ENCODE results near the gene DRD2. TPM values are rescaled to one million over a fixed set of nuclear protein-coding genes. Genes with fewer than 3 reads are reported as not detected.
"Not testable (repeated sequence)": the region's sequence is repeated elsewhere in the genome, so short reads cannot be mapped to it uniquely, and the experiment has no call there.

The DRD2 gene
- total RNA-seq = 0.05 TPM
- polyA plus RNA-seq = 0.30 TPM
- long read RNA-seq, donor 1 = 0 reads
- long read RNA-seq, donor 2 = 0 reads
- long read RNA-seq, donor 3 = 0 reads
- long read RNA-seq, donor 4 = 0 reads
- long read RNA-seq, donor 5 = 0 reads
- long read RNA-seq, donor 6 = 0 reads
- long read RNA-seq, donor 7 = 0 reads
- long read RNA-seq, donor 8 = 0 reads
- long read RNA-seq, donor 9 = 0 reads
- long read RNA-seq, donor 10 = 0 reads

- Histone ChIP-seq H3K36me3 (ENCODE audit: control insufficient read depth in 2 of 2, insufficient read depth in 2 of 2, low read length in 1 of 2) (no peaks in the 10 kb centered on the region), H3K9me3 (ENCODE audit: control insufficient read depth in 2 of 2, insufficient read depth in 1 of 2, low read length in 1 of 2) (no peaks in the 10 kb centered on the region), H3K27me3 (ENCODE audit: control insufficient read depth in 2 of 2, insufficient read depth in 1 of 2, low read length in 1 of 2) (peaks cover 33 to 62% of the 10 kb centered on the region in 2 donors), H3K4me1 (ENCODE audit: control insufficient read depth in 2 of 2, insufficient read depth in 2 of 2, low read length in 2 of 2) (no peaks in the 10 kb centered on the region), H3K4me3 (ENCODE audit: low read length in 2 of 2) (no peak within 1 kb of the TSS), H3K27ac (ENCODE audit: low read depth in 1 of 2, low read length in 1 of 2) (no peak within 1 kb of the TSS)
- 5% methylated on average over 63 of the region's 65 CpGs for WGBS
- DNase-seq (ENCODE audit: low read depth in 6 of 9, low spot score in 9 of 9) = no peak
These were observed at the start of gene DRD2 for GRCh38 chr11:113475160-113475761. Gene DRD2 (minus strand): TSS chr11:113475398. CDS start chr11:113424651, 50,747 bp downstream.

- not testable (repeated sequence) for H3K36me3 ChIP-seq (ENCODE audit: control insufficient read depth in 2 of 2, insufficient read depth in 2 of 2, low read length in 1 of 2); H3K4me1 ChIP-seq (ENCODE audit: control insufficient read depth in 2 of 2, insufficient read depth in 2 of 2, low read length in 2 of 2); DNase-seq (ENCODE audit: low read depth in 6 of 9, low spot score in 9 of 9); H3K9me3 ChIP-seq (ENCODE audit: control insufficient read depth in 2 of 2, insufficient read depth in 1 of 2, low read length in 1 of 2); H3K27ac ChIP-seq (ENCODE audit: low read depth in 1 of 2, low read length in 1 of 2); H3K27me3 ChIP-seq (ENCODE audit: control insufficient read depth in 2 of 2, insufficient read depth in 1 of 2, low read length in 1 of 2); H3K4me3 ChIP-seq (ENCODE audit: low read length in 2 of 2)
- WGBS = 96% methylated on average over 24 of the region's 24 CpGs
These were observed 48.7 kb upstream of the DRD2 start for GRCh38 chr11:113523906-113524305.

GRCh38 chr11:113521737-113522517, 46.7 kb upstream of the DRD2 start:
- Histone ChIP-seq H3K4me1 (ENCODE audit: control insufficient read depth in 2 of 2, insufficient read depth in 2 of 2, low read length in 2 of 2) (no peaks in the 10 kb centered on the region), H3K27me3 (ENCODE audit: control insufficient read depth in 2 of 2, insufficient read depth in 1 of 2, low read length in 1 of 2) (no peaks in the 10 kb centered on the region), H3K9me3 (ENCODE audit: control insufficient read depth in 2 of 2, insufficient read depth in 1 of 2, low read length in 1 of 2) (no peaks in the 10 kb centered on the region), H3K36me3 (ENCODE audit: control insufficient read depth in 2 of 2, insufficient read depth in 2 of 2, low read length in 1 of 2) (no peaks in the 10 kb centered on the region), H3K4me3 (ENCODE audit: low read length in 2 of 2) (no peak overlapping the region), H3K27ac (ENCODE audit: low read depth in 1 of 2, low read length in 1 of 2) (no peak overlapping the region)
- DNase-seq (ENCODE audit: low read depth in 6 of 9, low spot score in 9 of 9) = no peak
- WGBS = 70% methylated on average over 3 of the region's 3 CpGs

DNA sequence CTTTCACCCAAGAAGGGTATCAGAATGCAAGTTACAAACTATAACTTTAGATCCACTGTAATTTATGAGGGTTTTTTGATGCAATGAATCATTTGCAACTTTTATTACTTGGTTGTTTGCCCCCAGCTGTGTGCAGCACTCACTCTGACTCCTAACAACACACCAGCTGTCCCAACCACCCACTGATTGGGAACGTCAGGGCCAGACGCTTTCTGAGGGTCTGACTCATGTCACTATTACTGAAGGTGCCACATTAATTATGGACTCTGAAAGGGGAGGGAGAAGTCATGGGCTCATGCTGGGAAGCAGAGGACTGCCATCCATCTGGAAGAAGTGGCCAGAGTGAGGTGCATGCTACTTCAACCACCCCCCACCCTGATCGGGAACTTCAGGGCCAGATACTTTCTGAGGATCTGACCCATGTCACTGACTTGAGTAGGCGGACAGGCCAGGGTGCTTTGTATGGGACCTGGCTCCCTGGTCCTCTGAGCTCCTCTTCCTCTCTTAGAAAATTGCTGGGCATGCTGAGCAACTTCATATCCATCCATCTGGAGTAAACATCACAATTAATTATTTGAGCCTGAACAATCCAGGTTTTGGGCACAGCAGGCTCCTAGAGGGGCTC, 44.9 kb upstream of the DRD2 start:
- no peak overlapping the region for H3K27ac ChIP-seq (ENCODE audit: low read depth in 1 of 2, low read length in 1 of 2)
- no peaks in the 10 kb centered on the region for H3K27me3 ChIP-seq (ENCODE audit: control insufficient read depth in 2 of 2, insufficient read depth in 1 of 2, low read length in 1 of 2)
- H3K36me3 ChIP-seq (ENCODE audit: control insufficient read depth in 2 of 2, insufficient read depth in 2 of 2, low read length in 1 of 2) = no peaks in the 10 kb centered on the region
- no peaks in the 10 kb centered on the region for H3K9me3 ChIP-seq (ENCODE audit: control insufficient read depth in 2 of 2, insufficient read depth in 1 of 2, low read length in 1 of 2)
- DNase-seq (ENCODE audit: low read depth in 6 of 9, low spot score in 9 of 9) = no peak
- 63% methylated on average over 4 of the region's 4 CpGs for WGBS
- no peak overlapping the region for H3K4me3 ChIP-seq (ENCODE audit: low read length in 2 of 2)
- no peaks in the 10 kb centered on the region for H3K4me1 ChIP-seq (ENCODE audit: control insufficient read depth in 2 of 2, insufficient read depth in 2 of 2, low read length in 2 of 2)

GRCh38 chr11:113518716-113519495, 43.7 kb upstream of the DRD2 start:
- Histone ChIP-seq H3K36me3 (ENCODE audit: control insufficient read depth in 2 of 2, insufficient read depth in 2 of 2, low read length in 1 of 2) (no peaks in the 10 kb centered on the region), H3K4me3 (ENCODE audit: low read length in 2 of 2) (no peak overlapping the region), H3K27me3 (ENCODE audit: control insufficient read depth in 2 of 2, insufficient read depth in 1 of 2, low read length in 1 of 2) (no peaks in the 10 kb centered on the region), H3K27ac (ENCODE audit: low read depth in 1 of 2, low read length in 1 of 2) (no peak overlapping the region), H3K4me1 (ENCODE audit: control insufficient read depth in 2 of 2, insufficient read depth in 2 of 2, low read length in 2 of 2) (no peaks in the 10 kb centered on the region), H3K9me3 (ENCODE audit: control insufficient read depth in 2 of 2, insufficient read depth in 1 of 2, low read length in 1 of 2) (no peaks in the 10 kb centered on the region)
- WGBS = 59% methylated on average over 5 of the region's 5 CpGs
- no peak for DNase-seq (ENCODE audit: low read depth in 6 of 9, low spot score in 9 of 9)

GRCh38 chr11:113517361-113517760, 42.2 kb upstream of the DRD2 start:
- DNase-seq (ENCODE audit: low read depth in 6 of 9, low spot score in 9 of 9) = no peak
- Histone ChIP-seq H3K4me3 (ENCODE audit: low read length in 2 of 2) (no peak overlapping the region), H3K36me3 (ENCODE audit: control insufficient read depth in 2 of 2, insufficient read depth in 2 of 2, low read length in 1 of 2) (no peaks in the 10 kb centered on the region), H3K9me3 (ENCODE audit: control insufficient read depth in 2 of 2, insufficient read depth in 1 of 2, low read length in 1 of 2) (no peaks in the 10 kb centered on the region), H3K27me3 (ENCODE audit: control insufficient read depth in 2 of 2, insufficient read depth in 1 of 2, low read length in 1 of 2) (no peaks in the 10 kb centered on the region), H3K27ac (ENCODE audit: low read depth in 1 of 2, low read length in 1 of 2) (no peak overlapping the region), H3K4me1 (ENCODE audit: control insufficient read depth in 2 of 2, insufficient read depth in 2 of 2, low read length in 2 of 2) (no peaks in the 10 kb centered on the region)
- 95% methylated on average over 6 of the region's 6 CpGs for WGBS

DNA sequence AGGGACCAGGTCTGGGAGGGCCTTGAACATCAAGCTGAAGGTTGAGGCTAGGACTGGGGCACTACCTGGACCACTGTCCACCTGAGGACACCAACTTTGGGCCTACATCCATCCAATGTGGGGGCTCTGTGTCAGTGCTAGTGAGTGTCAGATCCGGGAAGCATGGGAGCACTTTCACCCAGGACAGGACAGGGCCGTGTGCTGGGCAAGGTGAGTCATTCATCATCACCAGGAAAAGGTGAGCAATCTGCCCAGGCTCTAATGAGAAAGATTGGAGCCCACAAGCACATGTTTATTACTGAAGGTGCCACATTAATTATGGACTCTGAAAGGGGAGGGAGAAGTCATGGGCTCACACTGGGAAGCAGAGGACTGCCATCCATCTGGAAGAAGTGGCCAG, 39.7 kb upstream of the DRD2 start:
- Histone ChIP-seq H3K27ac (ENCODE audit: low read depth in 1 of 2, low read length in 1 of 2) (no peak overlapping the region), H3K9me3 (ENCODE audit: control insufficient read depth in 2 of 2, insufficient read depth in 1 of 2, low read length in 1 of 2) (no peaks in the 10 kb centered on the region), H3K36me3 (ENCODE audit: control insufficient read depth in 2 of 2, insufficient read depth in 2 of 2, low read length in 1 of 2) (no peaks in the 10 kb centered on the region), H3K4me3 (ENCODE audit: low read length in 2 of 2) (no peak overlapping the region), H3K27me3 (ENCODE audit: control insufficient read depth in 2 of 2, insufficient read depth in 1 of 2, low read length in 1 of 2) (no peaks in the 10 kb centered on the region), H3K4me1 (ENCODE audit: control insufficient read depth in 2 of 2, insufficient read depth in 2 of 2, low read length in 2 of 2) (no peaks in the 10 kb centered on the region)
- WGBS = 86% methylated on average over 2 of the region's 2 CpGs
- DNase-seq (ENCODE audit: low read depth in 6 of 9, low spot score in 9 of 9) = no peak

DNA sequence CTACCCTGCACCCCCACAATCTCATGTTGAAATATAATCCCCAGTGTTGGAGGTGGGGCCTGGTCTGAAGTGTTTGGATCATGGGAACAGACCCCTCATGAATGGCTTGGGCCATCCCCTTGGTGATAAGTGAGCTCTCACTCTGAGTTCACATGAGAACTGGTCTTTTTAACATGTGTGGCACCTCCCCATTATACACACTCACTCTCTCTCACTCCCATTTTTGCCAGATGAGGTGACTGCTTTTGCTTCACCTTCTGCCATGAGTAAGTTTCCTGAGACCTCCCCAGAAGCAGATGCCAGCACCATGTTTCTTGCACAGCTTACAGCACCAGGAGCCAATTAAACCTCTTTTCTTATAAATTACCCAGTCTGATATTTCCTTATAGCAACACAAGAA, 32.1 kb upstream of the DRD2 start:
- Histone ChIP-seq H3K4me1 (ENCODE audit: control insufficient read depth in 2 of 2, insufficient read depth in 2 of 2, low read length in 2 of 2) (no peaks in the 10 kb centered on the region), H3K27ac (ENCODE audit: low read depth in 1 of 2, low read length in 1 of 2) (no peak overlapping the region), H3K36me3 (ENCODE audit: control insufficient read depth in 2 of 2, insufficient read depth in 2 of 2, low read length in 1 of 2) (no peaks in the 10 kb centered on the region), H3K27me3 (ENCODE audit: control insufficient read depth in 2 of 2, insufficient read depth in 1 of 2, low read length in 1 of 2) (no peaks in the 10 kb centered on the region), H3K9me3 (ENCODE audit: control insufficient read depth in 2 of 2, insufficient read depth in 1 of 2, low read length in 1 of 2) (no peaks in the 10 kb centered on the region), H3K4me3 (ENCODE audit: low read length in 2 of 2) (no peak overlapping the region)
- no peak for DNase-seq (ENCODE audit: low read depth in 6 of 9, low spot score in 9 of 9)

Measured in thymus (tissue), 14 donors.